Measurements from ENCODE around the gene MCM5.

- no peak for TF ChIP-seq CTCF (IDR thresholded peaks at IDR 0.05; ENCODE audit: low read length)
- no peak for TF ChIP-seq EZH2 (optimal IDR thresholded peaks at IDR 0.05; ENCODE audit: low read depth, low read length)
Observed at GRCh38 chr22:35441489-35442100, 41.7 kb downstream of the MCM5 start.
